ENCODE measurements around the gene TLN1. TPM values are rescaled to one million over a fixed set of nuclear protein-coding genes. Genes with fewer than 3 reads are reported as not detected.

TLN1 gene
- total RNA-seq, 2 donors from 2014 or later, result 117 to 123 TPM

GRCh38 chr9:35688558-35689541 lies 43.1 kb downstream of the TLN1 start:
- no peak for TF ChIP-seq CTCF (conservative IDR thresholded peaks at IDR 0.05)
- H3K9me3 ChIP-seq (ENCODE audit: control insufficient read depth, low read length), result no peaks in the 10 kb centered on the region
- H3K9me3 Mint-ChIP-seq, result no peaks in the 10 kb centered on the region
- DNase-seq, result no peak
- H3K27me3 ChIP-seq (ENCODE audit: control insufficient read depth, insufficient read depth, low read length, poor library complexity, severe bottlenecking), result no peaks in the 10 kb centered on the region
- peak overlapping the region; percentile 63 for H3K27ac ChIP-seq (ENCODE audit: low read depth, low read length)
- peaks cover 34% of the 10 kb centered on the region for H3K36me3 Mint-ChIP-seq (ENCODE audit: low read depth)
- H3K27me3 Mint-ChIP-seq (ENCODE audit: insufficient read depth), result no peaks in the 10 kb centered on the region
- H3K4me1 ChIP-seq (ENCODE audit: control insufficient read depth, insufficient read depth, low read length), result peaks cover 10% of the 10 kb centered on the region
- H3K4me3 ChIP-seq (ENCODE audit: low read length), result peak overlapping the region; percentile 96
- H3K4me3 Mint-ChIP-seq, result peak overlapping the region; percentile 85
- 15 to 22% methylated on average over 11 of the region's 12 CpGs for WGBS, 2 experiments (ENCODE audit: insufficient coverage in 1 of 2, insufficient read length in 1 of 2)
- peak overlapping the region; percentile 82 for H3K9ac ChIP-seq (ENCODE audit: extremely low read depth, low read length, poor library complexity, severe bottlenecking)
- peaks cover 39% of the 10 kb centered on the region for H3K36me3 ChIP-seq (ENCODE audit: control insufficient read depth, insufficient read depth, low read length)
- peak overlapping the region; percentile 66 for H3K27ac Mint-ChIP-seq
- H3K4me1 Mint-ChIP-seq, result peaks cover 30% of the 10 kb centered on the region

DNA sequence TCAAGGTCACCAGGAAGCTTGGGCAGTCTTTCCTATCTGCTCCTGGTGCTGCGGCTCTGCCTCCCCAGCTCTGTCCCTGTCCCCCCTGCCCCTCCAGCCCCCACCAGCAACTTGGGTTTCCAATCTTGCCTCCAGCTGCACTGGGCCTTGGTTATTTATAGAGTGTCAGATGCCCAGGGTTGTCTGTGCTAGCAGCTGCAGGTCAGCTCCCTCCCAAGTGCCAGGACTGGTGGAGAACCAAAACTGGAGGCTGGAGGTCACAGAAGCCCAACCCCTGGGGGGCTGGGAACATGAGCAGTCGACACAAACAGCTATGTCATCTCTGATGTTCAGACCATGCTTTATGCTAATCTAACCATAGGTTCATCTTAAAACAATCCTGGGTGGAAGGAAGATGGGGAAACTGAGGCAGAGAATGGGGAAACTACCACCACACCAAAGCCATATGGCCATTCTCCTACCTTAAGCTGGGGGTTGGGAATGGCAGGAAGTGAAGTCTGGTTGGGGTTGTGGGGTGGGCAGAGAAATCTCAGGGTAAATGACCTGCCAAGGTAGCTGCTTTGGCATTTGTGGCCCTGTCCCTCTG lies 43.9 kb downstream of the TLN1 start:
- no peaks in the 10 kb centered on the region for H3K27me3 ChIP-seq (ENCODE audit: control insufficient read depth, insufficient read depth, low read length, poor library complexity, severe bottlenecking)
- peaks cover 30% of the 10 kb centered on the region for H3K4me1 Mint-ChIP-seq
- no peak for TF ChIP-seq CTCF (conservative IDR thresholded peaks at IDR 0.05)
- H3K36me3 Mint-ChIP-seq (ENCODE audit: low read depth), result peaks cover 42% of the 10 kb centered on the region
- H3K9me3 ChIP-seq (ENCODE audit: control insufficient read depth, low read length), result no peaks in the 10 kb centered on the region
- H3K27me3 Mint-ChIP-seq (ENCODE audit: insufficient read depth), result no peaks in the 10 kb centered on the region
- H3K9me3 Mint-ChIP-seq, result no peaks in the 10 kb centered on the region
- no peak overlapping the region for H3K27ac ChIP-seq (ENCODE audit: low read depth, low read length)
- H3K4me3 Mint-ChIP-seq, result peak overlapping the region; percentile 85
- H3K4me1 ChIP-seq (ENCODE audit: control insufficient read depth, insufficient read depth, low read length), result peaks cover 10% of the 10 kb centered on the region
- H3K4me3 ChIP-seq (ENCODE audit: low read length), result peak overlapping the region; percentile 96
- 90% methylated on average over 2 of the region's 2 CpGs; no CpG with 5 or more reads in 1 of the 2 experiments for WGBS, 2 experiments (ENCODE audit: insufficient coverage in 1 of 2, insufficient read length in 1 of 2)
- peaks cover 47% of the 10 kb centered on the region for H3K36me3 ChIP-seq (ENCODE audit: control insufficient read depth, insufficient read depth, low read length)
- no peak overlapping the region for H3K9ac ChIP-seq (ENCODE audit: extremely low read depth, low read length, poor library complexity, severe bottlenecking)
- DNase-seq, result no peak
- no peak overlapping the region for H3K27ac Mint-ChIP-seq

- DNase-seq, result no peak
- Mint-ChIP-seq H3K9me3 (no peaks in the 10 kb centered on the region), H3K27me3 (ENCODE audit: insufficient read depth) (no peaks in the 10 kb centered on the region), H3K27ac (peak overlapping the region; percentile 23), H3K4me1 (peaks cover 30% of the 10 kb centered on the region), H3K36me3 (ENCODE audit: low read depth) (peaks cover 50% of the 10 kb centered on the region), H3K4me3 (peak overlapping the region; percentile 38)
- Histone ChIP-seq H3K9ac (ENCODE audit: extremely low read depth, low read length, poor library complexity, severe bottlenecking) (no peak overlapping the region), H3K27ac (ENCODE audit: low read depth, low read length) (no peak overlapping the region), H3K27me3 (ENCODE audit: control insufficient read depth, insufficient read depth, low read length, poor library complexity, severe bottlenecking) (no peaks in the 10 kb centered on the region), H3K36me3 (ENCODE audit: control insufficient read depth, insufficient read depth, low read length) (peaks cover 55% of the 10 kb centered on the region), H3K4me3 (ENCODE audit: low read length) (peak overlapping the region; percentile 96), H3K9me3 (ENCODE audit: control insufficient read depth, low read length) (no peaks in the 10 kb centered on the region), H3K4me1 (ENCODE audit: control insufficient read depth, insufficient read depth, low read length) (peaks cover 10% of the 10 kb centered on the region)
- no peak for TF ChIP-seq CTCF (conservative IDR thresholded peaks at IDR 0.05)
- 85% methylated on average over 2 of the region's 2 CpGs; no CpG with 5 or more reads in 1 of the 2 experiments for WGBS, 2 experiments (ENCODE audit: insufficient coverage in 1 of 2, insufficient read length in 1 of 2)
These were observed 44.7 kb downstream of the TLN1 start for GRCh38 chr9:35687306-35687705.
